H1 (cell line): ENCODE data around the gene UBE3A. TPM values are rescaled to one million over a fixed set of nuclear protein-coding genes. Genes with fewer than 3 reads are reported as not detected.

ENCODE experiments used
- CTCF ChIA-PET: fragments of 300-600 bp; sonication (Branson Sonifier 250); formaldehyde crosslinking; loops from one replicate; lab custom pipeline; 2021; ENCODE audit not compliant: partially characterized antibody; lab: Charles Lee
- POLR2A ChIA-PET: fragments of 300-600 bp; sonication (Branson Sonifier 250); formaldehyde crosslinking; loops from one replicate; lab custom pipeline; 2021; ENCODE audit warnings: inconsistent platforms; ENCODE audit not compliant: partially characterized antibody; lab: Charles Lee
- DNase-seq, 2 experiments: peaks; one replicate each; pipeline versions ENCODE4 v3.0.0 to v3.0.0-alpha.2; 2010 to 2022; ENCODE audit warnings: low spot score in 2 of 2, low read depth in 1 of 2, mixed read lengths in 1 of 2
- FAIRE-seq: peaks from 2 replicates; lab custom pipeline; 2011; peaks lifted over from hg19 to GRCh38; lab: Jason Lieb, UNC
- H2AFZ ChIP-seq: 2 replicates; pipeline ENCODE4 v1.8.1; 2012; ENCODE audit warnings: low read length, inconsistent platforms
- H2AK5ac ChIP-seq: 2 replicates; pipeline ENCODE4 v1.6.1; 2013; ENCODE audit warnings: low read depth, low read length
- H2BK120ac ChIP-seq: replicated peaks from 2 replicates; pipeline ENCODE3; 2013; ENCODE audit warnings: low read depth, low read length, inconsistent platforms
- H2BK12ac ChIP-seq: 2 replicates; pipeline ENCODE4 v1.6.1; 2013; ENCODE audit warnings: low read depth, low read length
- H2BK15ac ChIP-seq: 2 replicates; pipeline ENCODE4 v1.6.1; 2013; ENCODE audit warnings: low read length
- H2BK20ac ChIP-seq: 2 replicates; pipeline ENCODE4 v1.6.1; 2013; ENCODE audit warnings: low read length
- H2BK5ac ChIP-seq: 2 replicates; pipeline ENCODE4 v1.6.1; 2013; ENCODE audit warnings: low read depth, low read length
- H3K14ac ChIP-seq: 2 replicates; pipeline ENCODE4 v1.6.1; 2013; ENCODE audit warnings: inconsistent platforms; ENCODE audit not compliant: insufficient read length
- H3K18ac ChIP-seq: 2 replicates; pipeline ENCODE4 v1.6.1; 2013; ENCODE audit warnings: low read length; ENCODE audit errors: extremely low read depth
- H3K23ac ChIP-seq: 2 replicates; pipeline ENCODE4 v1.6.1; 2013; ENCODE audit warnings: inconsistent platforms; ENCODE audit not compliant: insufficient read length
- H3K23me2 ChIP-seq: 2 replicates; pipeline ENCODE4 v1.6.1; 2013; ENCODE audit warnings: low read depth, low read length
- H3K27ac ChIP-seq: 2 replicates; pipeline ENCODE4 v1.6.1; 2011; ENCODE audit warnings: low read depth, low read length, inconsistent platforms
- H3K27me3 ChIP-seq, 4 experiments: replicated peaks in 1 of 4; 1 replicate in 1 of 4; 2 replicates in 3 of 4; pipeline versions ENCODE4 v1.6.1 to v1.8.1; 2011 to 2013; ENCODE audit warnings: low read length in 3 of 4, mild to moderate bottlenecking in 3 of 4, inconsistent platforms in 2 of 4, mixed read lengths in 2 of 4, moderate library complexity in 1 of 4; ENCODE audit not compliant: control insufficient read depth in 3 of 4, insufficient read depth in 3 of 4; ENCODE audit errors: extremely low read depth in 1 of 4
- H3K36me3 ChIP-seq, 4 experiments: 2 replicates each; pipeline versions ENCODE4 v1.6.1 to v1.8.1; 2011 to 2013; ENCODE audit warnings: mild to moderate bottlenecking in 4 of 4, low read length in 3 of 4, moderate library complexity in 2 of 4, control low read depth in 1 of 4, inconsistent platforms in 1 of 4; ENCODE audit not compliant: insufficient read depth in 4 of 4, control insufficient read depth in 2 of 4
- H3K4ac ChIP-seq: replicated peaks from 2 replicates; pipeline ENCODE3; 2013; ENCODE audit warnings: low read length, low read depth, mixed read lengths, inconsistent platforms; ENCODE audit not compliant: insufficient read length
- H3K4me1 ChIP-seq, 4 experiments: replicated peaks in 1 of 4; 1 replicate in 1 of 4; 2 replicates in 3 of 4; pipeline versions ENCODE4 v1.6.1 to v1.8.1; 2011 to 2013; ENCODE audit warnings: low read length in 3 of 4, inconsistent platforms in 2 of 4, mixed read lengths in 1 of 4; ENCODE audit not compliant: insufficient read depth in 4 of 4, control insufficient read depth in 3 of 4
- H3K4me2 ChIP-seq, 2 experiments: 2 replicates each; pipeline versions ENCODE4 v1.6.1 to v1.8.1; 2011 to 2013; ENCODE audit warnings: low read depth in 2 of 2, low read length in 2 of 2, control low read depth in 1 of 2, inconsistent platforms in 1 of 2, mild to moderate bottlenecking in 1 of 2; ENCODE audit not compliant: insufficient read depth in 1 of 2
- H3K4me3 ChIP-seq, 4 experiments: fragments of 200-600, 300-600 bp in 1 of 4; sonication (generic), shearing (Covaris generic), sonication (Bioruptor Twin) in 1 of 4; 2 replicates each; pipeline versions ENCODE4 v1.5.1 to v1.8.1; 2011 to 2016; ENCODE audit warnings: low read length in 4 of 4, low read depth in 3 of 4, control low read depth in 2 of 4, inconsistent platforms in 2 of 4, mild to moderate bottlenecking in 2 of 4, mixed read lengths in 1 of 4, moderate library complexity in 1 of 4; ENCODE audit not compliant: insufficient read depth in 2 of 4; ENCODE audit errors: extremely low read depth in 1 of 4
- H3K56ac ChIP-seq: replicated peaks from 2 replicates; pipeline ENCODE3; 2013; ENCODE audit warnings: low read depth, mild to moderate bottlenecking, mixed read lengths, low read length, inconsistent platforms; ENCODE audit not compliant: insufficient read length
- H3K79me1 ChIP-seq: 2 replicates; pipeline ENCODE4 v1.6.1; 2013; ENCODE audit warnings: low read depth, low read length, control low read depth
- H3K79me2 ChIP-seq, 2 experiments: 2 replicates each; pipeline versions ENCODE4 v1.6.1 to v1.8.1; 2012 to 2013; ENCODE audit warnings: low read length in 2 of 2, mild to moderate bottlenecking in 2 of 2, inconsistent platforms in 1 of 2; ENCODE audit not compliant: insufficient read depth in 2 of 2, control insufficient read depth in 1 of 2
- H3K9ac ChIP-seq, 4 experiments: replicated peaks in 1 of 4; 1 replicate in 1 of 4; 2 replicates in 3 of 4; pipeline versions ENCODE4 v1.6.1 to v1.8.1; 2011 to 2013; ENCODE audit warnings: low read depth in 3 of 4, low read length in 3 of 4, control low read depth in 2 of 4, mild to moderate bottlenecking in 2 of 4, moderate library complexity in 2 of 4, inconsistent platforms in 1 of 4; ENCODE audit errors: extremely low read depth in 1 of 4
- H3K9me3 ChIP-seq, 2 experiments: 2 replicates each; pipeline versions ENCODE4 v1.6.1 to v1.8.1; 2012 to 2013; ENCODE audit warnings: mild to moderate bottlenecking in 2 of 2, moderate library complexity in 2 of 2, control low read depth in 1 of 2, inconsistent platforms in 1 of 2, low read depth in 1 of 2, low read length in 1 of 2, mixed read lengths in 1 of 2; ENCODE audit not compliant: insufficient read depth in 2 of 2
- H4K20me1 ChIP-seq, 2 experiments: replicated peaks in 1 of 2; 2 replicates each; pipeline versions ENCODE3 to v1.8.1; 2011 to 2013; ENCODE audit warnings: inconsistent platforms in 2 of 2, low read length in 2 of 2, mild to moderate bottlenecking in 1 of 2; ENCODE audit not compliant: insufficient read depth in 2 of 2, control insufficient read depth in 1 of 2
- H4K5ac ChIP-seq: 2 replicates; pipeline ENCODE4 v1.6.1; 2013; ENCODE audit warnings: low read length, low read depth, mixed read lengths, inconsistent platforms; ENCODE audit not compliant: insufficient read length
- H4K8ac ChIP-seq: 2 replicates; pipeline ENCODE4 v1.8.0; 2013; ENCODE audit warnings: mild to moderate bottlenecking, moderate library complexity, low read length, inconsistent platforms; ENCODE audit not compliant: insufficient read depth; ENCODE audit errors: extremely low read depth
- H4K91ac ChIP-seq: replicated peaks from 2 replicates; pipeline ENCODE3; 2013; ENCODE audit warnings: low read length, mixed read lengths, inconsistent platforms; ENCODE audit not compliant: insufficient read length
- ASH2L ChIP-seq: fragments of 200-600, 300-600 bp; sonication (generic); IDR thresholded peaks from one replicate; pipeline ENCODE4 v1.7.1; 2017; ENCODE audit warnings: low read length
- BCL11A ChIP-seq, 2 experiments: IDR thresholded peaks; one replicate each; pipeline ENCODE4 v1.6.1; 2011; ENCODE audit warnings: low read depth in 2 of 2, low read length in 2 of 2, mild to moderate bottlenecking in 2 of 2
- HDAC6 ChIP-seq: IDR thresholded peaks from one replicate; pipeline ENCODE4 v1.7.1; 2012; ENCODE audit warnings: low read depth, mild to moderate bottlenecking, inconsistent platforms, low read length, moderate library complexity
- SUZ12 ChIP-seq: fragments of 200-600 bp; sonication (generic); IDR thresholded peaks from 2 replicates; pipeline ENCODE4 v1.6.1; 2012; ENCODE audit warnings: mild to moderate bottlenecking, inconsistent platforms, low read length, moderate library complexity, mixed read lengths
- YY1 ChIP-seq: IDR thresholded peaks from 2 replicates; pipeline ENCODE4 v1.6.1; 2011; ENCODE audit warnings: low read depth, mild to moderate bottlenecking, low read length
- ZNF274 ChIP-seq: IDR thresholded peaks from 2 replicates; pipeline ENCODE4 v1.7.0; 2012; ENCODE audit warnings: low read length, borderline replicate concordance; ENCODE audit errors: extremely low read depth
- WGBS, 2 experiments: shearing (Covaris generic) in 1 of 2; methylation state at CpG; one replicate each; pipeline versions ENCODE4 v1.1.6 to v1.1.7; 2013 to 2015; ENCODE audit warnings: low lambda C conversion rate in 2 of 2, mixed read lengths in 2 of 2, inconsistent platforms in 1 of 2, low coverage in 1 of 2, missing lambda C conversion rate in 1 of 2; ENCODE audit not compliant: insufficient replicate concordance in 2 of 2, insufficient coverage in 1 of 2, insufficient read length in 1 of 2; ENCODE audit errors: extremely low coverage in 1 of 2, missing lambda C conversion rate in 1 of 2; 5-methylcytosine and 5-hydroxymethylcytosine counted together
- polyA plus RNA-seq, 7 experiments: library from polyadenylated mRNA; depleted of rRNA in 3 of 7; stranded (reverse) in 5 of 7; unstranded in 2 of 7; fragments of >200 nt in 5 of 7; fragments of 200-250 nt in 2 of 7; gene quantifications; 1 replicate in 5 of 7; 2 replicates in 1 of 7; 4 replicates in 1 of 7; pipeline versions ENCODE4 v1.2.1 to v1.2.3, GENCODE V29; 2011 to 2013; ENCODE audit warnings: missing spikeins in 2 of 7, mixed read lengths in 2 of 7
- total RNA-seq: library from RNA; stranded (reverse); fragmentation: NEBNext Ultra II Directional; extraction: Animal tissue kit (Norgen Biotek cat#: 25700); gene quantifications from 2 replicates; pipeline ENCODE4 v1.2.1, GENCODE V29; 2021
- TF ChIP-seq, protein P1 (sequence below): IDR thresholded peaks from 2 replicates; pipeline ENCODE4 v1.6.1; 2011; ENCODE audit warnings: low read length, improper control_type of control experiment

The UBE3A gene
- total and polyA plus RNA-seq, 2 of the 8 experiments (the other 6 are each of a cell fraction or from before 2014, with no cell fraction given) = 13.8 to 110 TPM

DNA sequence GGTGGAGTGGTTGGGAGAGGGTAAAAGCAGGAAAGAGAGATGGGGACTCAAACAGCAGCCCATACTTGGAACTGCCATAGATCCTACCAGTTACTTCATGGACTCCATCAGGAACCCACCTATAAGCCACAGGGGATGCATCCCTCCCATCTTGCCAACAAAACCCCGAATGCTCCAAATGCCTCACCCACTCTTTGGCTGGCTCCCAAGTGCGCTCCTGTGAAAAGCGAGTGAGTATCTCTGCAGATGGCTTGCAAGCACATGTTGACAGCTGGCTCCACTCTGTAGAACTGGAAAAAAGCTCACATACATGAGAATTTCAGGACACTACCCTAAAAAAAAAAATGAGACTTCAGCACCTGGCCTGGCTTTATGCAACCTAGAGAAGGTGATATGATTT is 151.0 kb downstream of the UBE3A start:
- no peak overlapping the region for H2BK5ac ChIP-seq
- no peak overlapping the region for H3K4me2 ChIP-seq
- no peaks in the 10 kb centered on the region for H3K27me3 ChIP-seq
- no peak overlapping the region for H3K14ac ChIP-seq
- H3K4me1 ChIP-seq = no peaks in the 10 kb centered on the region
- CTCF ChIA-PET = no interaction called here
- POLR2A ChIA-PET = no interaction called here
- H3K18ac ChIP-seq = no peak overlapping the region
- H3K36me3 ChIP-seq = no peaks in the 10 kb centered on the region
- no peak overlapping the region for H2AK5ac ChIP-seq
- no peak overlapping the region for H2BK120ac ChIP-seq
- no peak overlapping the region for H3K9ac ChIP-seq
- no peak overlapping the region for H4K5ac ChIP-seq
- no peak overlapping the region for H3K4ac ChIP-seq
- no peak overlapping the region for H3K23ac ChIP-seq
- FAIRE-seq (no peak), DNase-seq (no peak)
- H3K4me3 ChIP-seq = no peak overlapping the region
- no peaks in the 10 kb centered on the region for H3K79me2 ChIP-seq
- H3K9me3 ChIP-seq = peaks cover 0 to 7% of the 10 kb centered on the region in 2 experiments; a peak in 1 of 4 replicates
- no peaks in the 10 kb centered on the region; the same call in 1 of the 2 replicates for H3K23me2 ChIP-seq
- 92% methylated on average over 3 of the region's 3 CpGs; no CpG with 5 or more reads in 1 of the 2 experiments for WGBS, 2 experiments
- H3K79me1 ChIP-seq = no peaks in the 10 kb centered on the region
- H3K56ac ChIP-seq = no peak overlapping the region
- no peak overlapping the region for H2BK15ac ChIP-seq
- H4K20me1 ChIP-seq = no peaks in the 10 kb centered on the region
- no peak overlapping the region for H2BK20ac ChIP-seq
- H2AFZ ChIP-seq = no peak overlapping the region
- no peak overlapping the region for H3K27ac ChIP-seq
- H4K8ac ChIP-seq = no peak overlapping the region
- H2BK12ac ChIP-seq = no peak overlapping the region
- H4K91ac ChIP-seq = no peak overlapping the region
- TF ChIP-seq HDAC6 = no peak
- TF ChIP-seq, protein P1, sequence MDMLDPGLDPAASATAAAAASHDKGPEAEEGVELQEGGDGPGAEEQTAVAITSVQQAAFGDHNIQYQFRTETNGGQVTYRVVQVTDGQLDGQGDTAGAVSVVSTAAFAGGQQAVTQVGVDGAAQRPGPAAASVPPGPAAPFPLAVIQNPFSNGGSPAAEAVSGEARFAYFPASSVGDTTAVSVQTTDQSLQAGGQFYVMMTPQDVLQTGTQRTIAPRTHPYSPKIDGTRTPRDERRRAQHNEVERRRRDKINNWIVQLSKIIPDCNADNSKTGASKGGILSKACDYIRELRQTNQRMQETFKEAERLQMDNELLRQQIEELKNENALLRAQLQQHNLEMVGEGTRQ = no peak
- no peak for TF ChIP-seq YY1
- no peak for TF ChIP-seq ZNF274
- TF ChIP-seq SUZ12 = no peak
- TF ChIP-seq ASH2L = no peak
- TF ChIP-seq BCL11A (IDR thresholded peaks at IDR 0.05; ENCODE audit: low read depth in 2 of 2, low read length in 2 of 2) = no peak
